Smooth muscle cell (in vitro differentiated cells): ENCODE measurements around the gene DIP2B. TPM values are rescaled to one million over a fixed set of nuclear protein-coding genes. Genes with fewer than 3 reads are reported as not detected.

Experiments
- DNase-seq: peaks from one replicate; lab custom pipeline; 2025; ENCODE audit not compliant: unreplicated experiment; lab: John Stamatoyannopoulos, UW
- H2AFZ ChIP-seq: fragments of 200-600 bp; sonication (generic); 2 replicates; pipeline ENCODE4 v1.6.0; 2016; ENCODE audit warnings: antibody characterized with exemption, low read depth, mild to moderate bottlenecking
- H3F3A ChIP-seq: fragments of 200-600 bp; sonication (generic); 2 replicates; pipeline ENCODE4 v1.6.0; 2017; ENCODE audit warnings: antibody characterized with exemption, low read depth
- H3K27ac ChIP-seq: fragments of 200-600 bp; sonication (generic); 2 replicates; pipeline ENCODE4 v1.5.1; 2016; ENCODE audit warnings: low read depth, mild to moderate bottlenecking
- H3K27me3 ChIP-seq: fragments of 200-600 bp; sonication (generic); 2 replicates; pipeline ENCODE4 v1.6.1; 2016; ENCODE audit warnings: low read depth, mild to moderate bottlenecking
- H3K36me3 ChIP-seq: fragments of 200-600 bp; sonication (generic); 2 replicates; pipeline ENCODE4 v1.5.1; 2016; ENCODE audit warnings: low read depth
- H3K4me1 ChIP-seq: fragments of 200-600 bp; sonication (generic); 2 replicates; pipeline ENCODE4 v1.5.1; 2016; ENCODE audit warnings: low read depth
- H3K4me2 ChIP-seq: fragments of 200-600 bp; sonication (generic); 2 replicates; pipeline ENCODE4 v1.6.0; 2016; ENCODE audit warnings: mild to moderate bottlenecking
- H3K4me3 ChIP-seq: fragments of 200-600 bp; sonication (generic); 2 replicates; pipeline ENCODE4 v1.5.1; 2016; ENCODE audit warnings: mild to moderate bottlenecking
- H3K79me2 ChIP-seq: fragments of 200-600 bp; sonication (generic); 2 replicates; pipeline ENCODE4 v1.6.0; 2016; ENCODE audit warnings: low read depth, mild to moderate bottlenecking
- H3K9ac ChIP-seq: fragments of 200-600 bp; sonication (generic); 2 replicates; pipeline ENCODE4 v1.6.0; 2016; ENCODE audit warnings: low read depth
- H3K9me3 ChIP-seq: fragments of 200-600 bp; sonication (generic); replicated peaks from 2 replicates; pipeline ENCODE4 v1.5.1; 2016; ENCODE audit warnings: low read depth
- H4K20me1 ChIP-seq: fragments of 200-600 bp; sonication (generic); 2 replicates; pipeline ENCODE4 v1.6.0; 2016; ENCODE audit warnings: low read depth
- WGBS: methylation state at CpG from one replicate; pipeline ENCODE4 v1.1.7; 2016; ENCODE audit warnings: low lambda C conversion rate; 5-methylcytosine and 5-hydroxymethylcytosine counted together
- polyA plus RNA-seq: library from polyadenylated mRNA; unstranded; fragments of >200 nt; fragmentation: Nextera tagmentation; extraction: Ambion mirVana; gene quantifications from 2 replicates; pipeline ENCODE4 v1.2.1, GENCODE V29; 2016
- total RNA-seq: library from RNA; depleted of rRNA; stranded (reverse); fragments of >200 nt; gene quantifications from 2 replicates; pipeline ENCODE4 v1.2.3, GENCODE V29; 2014
- TF ChIP-seq, protein P1 (sequence below): fragments of 200-600 bp; sonication (generic); IDR thresholded peaks from 2 replicates; pipeline ENCODE4 v1.5.1; 2017; ENCODE audit warnings: borderline replicate concordance, mild to moderate bottlenecking, antibody characterized with exemption; ENCODE audit not compliant: insufficient read depth, poor library complexity, severe bottlenecking

The DIP2B gene
- total and polyA plus RNA-seq, 2 experiments from 2014 or later: 5.8 to 35.2 TPM

DNA sequence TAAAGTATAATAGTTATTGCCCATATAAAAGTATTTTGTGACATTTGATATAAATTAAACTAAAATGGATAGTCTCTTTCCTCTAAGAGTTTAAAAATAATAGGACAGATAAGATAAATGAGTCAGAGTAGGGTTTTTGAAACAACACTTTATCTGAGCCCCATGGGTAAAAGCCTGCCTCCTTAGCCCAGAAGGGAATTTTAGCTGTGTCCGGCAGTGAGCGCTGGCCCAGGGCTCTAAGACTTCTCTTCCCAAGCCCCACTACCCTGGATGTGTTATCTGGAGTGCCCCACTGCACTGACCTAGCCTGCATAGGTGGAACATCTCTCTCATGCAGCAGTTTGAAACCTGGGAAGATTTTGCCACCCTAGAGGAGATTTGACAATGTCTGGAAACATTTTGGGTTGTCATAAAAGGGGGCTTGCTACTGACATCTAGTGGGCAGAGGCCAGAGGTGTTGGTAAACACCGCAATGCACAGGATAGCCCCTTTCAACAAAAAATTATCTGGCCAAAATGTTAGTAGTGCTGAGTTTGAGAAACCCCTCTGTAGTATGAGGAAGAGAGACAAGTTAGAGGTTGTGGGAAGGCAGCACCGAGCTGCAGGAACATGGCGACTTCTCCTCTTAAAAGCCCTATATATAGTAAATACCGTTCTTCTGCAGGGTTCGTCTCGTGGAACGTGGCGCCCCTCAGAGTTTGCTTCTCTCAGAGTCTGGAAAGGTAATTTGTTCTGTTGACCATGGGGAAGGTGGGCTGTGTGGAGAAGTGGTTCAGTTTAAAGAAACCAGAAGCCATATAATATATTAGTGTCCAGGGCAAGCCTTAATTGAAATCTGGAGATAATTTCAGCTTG, 229.9 kb downstream of the DIP2B start:
- H3F3A ChIP-seq: no peaks in the 10 kb centered on the region
- H3K4me2 ChIP-seq: no peak overlapping the region
- WGBS: 78% methylated on average over 10 of the region's 10 CpGs
- H3K79me2 ChIP-seq: no peaks in the 10 kb centered on the region
- no peak overlapping the region for H3K9ac ChIP-seq
- H3K36me3 ChIP-seq: peaks cover 6% of the 10 kb centered on the region
- no peak for DNase-seq
- H3K4me3 ChIP-seq: no peak overlapping the region
- H3K27me3 ChIP-seq: no peaks in the 10 kb centered on the region
- TF ChIP-seq, protein P1, sequence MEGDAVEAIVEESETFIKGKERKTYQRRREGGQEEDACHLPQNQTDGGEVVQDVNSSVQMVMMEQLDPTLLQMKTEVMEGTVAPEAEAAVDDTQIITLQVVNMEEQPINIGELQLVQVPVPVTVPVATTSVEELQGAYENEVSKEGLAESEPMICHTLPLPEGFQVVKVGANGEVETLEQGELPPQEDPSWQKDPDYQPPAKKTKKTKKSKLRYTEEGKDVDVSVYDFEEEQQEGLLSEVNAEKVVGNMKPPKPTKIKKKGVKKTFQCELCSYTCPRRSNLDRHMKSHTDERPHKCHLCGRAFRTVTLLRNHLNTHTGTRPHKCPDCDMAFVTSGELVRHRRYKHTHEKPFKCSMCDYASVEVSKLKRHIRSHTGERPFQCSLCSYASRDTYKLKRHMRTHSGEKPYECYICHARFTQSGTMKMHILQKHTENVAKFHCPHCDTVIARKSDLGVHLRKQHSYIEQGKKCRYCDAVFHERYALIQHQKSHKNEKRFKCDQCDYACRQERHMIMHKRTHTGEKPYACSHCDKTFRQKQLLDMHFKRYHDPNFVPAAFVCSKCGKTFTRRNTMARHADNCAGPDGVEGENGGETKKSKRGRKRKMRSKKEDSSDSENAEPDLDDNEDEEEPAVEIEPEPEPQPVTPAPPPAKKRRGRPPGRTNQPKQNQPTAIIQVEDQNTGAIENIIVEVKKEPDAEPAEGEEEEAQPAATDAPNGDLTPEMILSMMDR: peak; percentile 54
- H3K27ac ChIP-seq: no peak overlapping the region
- no peaks in the 10 kb centered on the region for H4K20me1 ChIP-seq
- no peaks in the 10 kb centered on the region for H3K4me1 ChIP-seq
- no peaks in the 10 kb centered on the region for H3K9me3 ChIP-seq
- H2AFZ ChIP-seq: no peak overlapping the region

DNA sequence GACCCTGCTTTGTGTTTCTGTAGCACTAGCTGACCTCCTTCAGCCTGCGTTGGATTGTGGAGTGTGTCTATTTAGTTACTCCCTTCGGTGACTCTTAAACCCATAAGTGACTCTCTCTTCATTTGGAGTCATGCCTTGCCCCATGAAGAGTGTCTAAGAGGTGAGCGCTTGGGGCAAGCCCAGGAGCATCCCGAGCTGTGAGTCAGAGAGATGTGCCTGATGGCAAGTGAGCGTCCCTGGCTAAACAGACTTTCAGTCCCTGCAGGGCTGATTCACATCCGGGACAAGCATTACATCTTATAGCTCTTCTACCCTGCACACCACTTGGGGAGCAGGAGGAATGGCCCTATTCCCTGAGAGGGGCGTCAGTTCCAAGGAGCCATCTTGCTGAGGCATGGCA, 234.8 kb downstream of the DIP2B start:
- Histone ChIP-seq H3K4me3 (no peak overlapping the region), H3K27ac (no peak overlapping the region), H3F3A (no peaks in the 10 kb centered on the region), H3K79me2 (no peaks in the 10 kb centered on the region), H3K9ac (no peak overlapping the region), H2AFZ (no peak overlapping the region), H4K20me1 (no peaks in the 10 kb centered on the region), H3K4me2 (no peak overlapping the region), H3K9me3 (no peaks in the 10 kb centered on the region), H3K27me3 (no peaks in the 10 kb centered on the region), H3K36me3 (peaks cover 12% of the 10 kb centered on the region), H3K4me1 (no peaks in the 10 kb centered on the region)
- no peak for DNase-seq
- TF ChIP-seq, protein P1: no peak
- 97% methylated on average over 7 of the region's 7 CpGs for WGBS

DNA sequence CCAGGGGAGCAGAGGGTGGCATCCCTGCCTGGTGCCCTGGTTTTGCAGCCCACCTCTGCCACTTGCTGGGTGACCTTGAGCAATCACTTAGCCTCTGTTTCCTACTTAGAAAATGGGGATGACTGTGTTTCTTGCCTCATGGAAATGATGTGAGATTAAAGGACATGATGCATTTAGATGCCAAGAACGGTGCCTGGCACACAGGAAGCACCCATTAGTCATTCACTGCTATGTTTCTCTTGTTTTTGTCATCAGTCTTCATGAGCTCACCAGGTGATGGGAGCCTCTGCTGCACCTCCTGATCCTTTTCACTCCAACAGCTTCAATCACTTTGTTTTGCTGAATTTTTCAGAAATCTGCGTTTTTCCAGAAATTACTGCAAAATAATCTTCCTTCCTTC, 235.5 kb downstream of the DIP2B start:
- Histone ChIP-seq H3K27me3 (no peaks in the 10 kb centered on the region), H3K4me1 (no peaks in the 10 kb centered on the region), H4K20me1 (no peaks in the 10 kb centered on the region), H3K4me3 (no peak overlapping the region), H3K4me2 (no peak overlapping the region), H3K36me3 (peaks cover 12% of the 10 kb centered on the region), H3K27ac (no peak overlapping the region), H2AFZ (no peak overlapping the region), H3K9me3 (no peaks in the 10 kb centered on the region), H3K79me2 (no peaks in the 10 kb centered on the region), H3K9ac (no peak overlapping the region), H3F3A (no peaks in the 10 kb centered on the region)
- TF ChIP-seq, protein P1: no peak
- 95% methylated on average over 2 of the region's 2 CpGs for WGBS
- DNase-seq: no peak

DNA sequence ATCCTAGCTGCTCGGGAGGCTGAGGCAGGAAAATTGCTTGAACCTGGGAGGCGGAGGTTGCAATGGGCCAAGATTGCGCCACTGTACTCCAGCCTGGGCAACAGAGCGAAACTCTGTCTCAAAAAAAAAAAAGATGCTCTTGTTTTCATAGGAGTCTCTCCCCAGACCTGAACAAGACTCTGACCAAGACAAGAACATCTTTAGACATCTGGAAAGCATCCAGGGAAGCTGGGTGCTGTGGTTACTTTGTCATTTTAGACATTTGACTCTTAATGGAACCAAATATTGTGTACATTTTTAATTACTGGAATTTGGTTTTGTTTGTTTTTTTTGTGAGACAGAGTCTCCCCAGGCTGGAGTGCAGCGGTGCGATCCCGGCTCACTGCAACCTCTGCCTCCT, 238.0 kb downstream of the DIP2B start:
- no peaks in the 10 kb centered on the region for H3K27me3 ChIP-seq
- WGBS: 100% methylated on average over 7 of the region's 7 CpGs
- H3K27ac ChIP-seq: no peak overlapping the region
- H3K36me3 ChIP-seq: peaks cover 12% of the 10 kb centered on the region
- H3K4me3 ChIP-seq: no peak overlapping the region
- H3F3A ChIP-seq: peaks cover 4% of the 10 kb centered on the region
- H3K4me1 ChIP-seq: no peaks in the 10 kb centered on the region
- TF ChIP-seq, protein P1: no peak
- no peak overlapping the region for H3K9ac ChIP-seq
- no peaks in the 10 kb centered on the region for H4K20me1 ChIP-seq
- no peak overlapping the region for H3K4me2 ChIP-seq
- no peaks in the 10 kb centered on the region for H3K9me3 ChIP-seq
- H2AFZ ChIP-seq: no peak overlapping the region
- H3K79me2 ChIP-seq: no peaks in the 10 kb centered on the region
- DNase-seq: no peak
